HepG2 (cell line): Measurements from ENCODE around the gene TMEM266. TPM values are rescaled to one million over a fixed set of nuclear protein-coding genes. Genes with fewer than 3 reads are reported as not detected.

Experiments used
- ATAC-seq: fragments of 200-7000 bp; cut with Tn5 transposase; 3 replicates; pipeline ENCODE4 v1.9.1; 2020; ENCODE audit warnings: mild to moderate bottlenecking, moderate library complexity
- BruUV-seq: library from RNA; stranded (reverse); fragments of 400-500 nt; replicated peaks from 2 replicates; lab custom pipeline; 2021; lab: Mats Ljungman, UMichigan
- CTCF ChIA-PET: fragments of 300-600 bp; formaldehyde crosslinking; extraction: SDS; loops from one replicate; lab custom pipeline; 2021; ENCODE audit warnings: low total read pairs, inconsistent platforms, low intra/inter-chr PET ratio; lab: Yijun Ruan, JAX
- POLR2A ChIA-PET: fragments of 350-600 bp; sonication (Branson Sonifier 250); formaldehyde crosslinking; loops from one replicate; lab custom pipeline; 2020; ENCODE audit warnings: antibody characterized with exemption, inconsistent platforms; lab: Yijun Ruan, JAX
- DNase-seq: peaks from one replicate; pipeline ENCODE4 v3.0.0-alpha.2; 2015; ENCODE audit warnings: low spot score
- FAIRE-seq: peaks from 3 replicates; lab custom pipeline; 2011; peaks lifted over from hg19 to GRCh38; lab: Jason Lieb, UNC
- H2AFZ ChIP-seq: one replicate; pipeline ENCODE4 v1.6.1; 2011; ENCODE audit warnings: low read length, inconsistent platforms
- H3K27ac ChIP-seq: fragments of 300-600 bp; 3 replicates; pipeline ENCODE4 v1.8.0; 2011; ENCODE audit warnings: mixed run types, mild to moderate bottlenecking, mixed read lengths, low read length, inconsistent platforms; ENCODE audit not compliant: insufficient read depth; ENCODE audit errors: extremely low read length
- H3K27me3 ChIP-seq, 2 experiments: fragments of 200-600 bp in 1 of 2; 2 replicates in 1 of 2; 3 replicates in 1 of 2; pipeline versions ENCODE4 v1.6.0 to v1.8.0; 2011; ENCODE audit warnings: low read length in 2 of 2, mild to moderate bottlenecking in 2 of 2, moderate library complexity in 2 of 2, inconsistent platforms in 1 of 2; ENCODE audit not compliant: insufficient read depth in 2 of 2, control insufficient read depth in 1 of 2
- H3K36me3 ChIP-seq, 2 experiments: fragments of 200-600 bp in 1 of 2; replicated peaks in 1 of 2; 2 replicates in 1 of 2; 3 replicates in 1 of 2; pipeline versions ENCODE4 v1.5.1 to v1.8.0; 2011; ENCODE audit warnings: low read length in 2 of 2, inconsistent platforms in 1 of 2; ENCODE audit not compliant: insufficient read depth in 2 of 2, control insufficient read depth in 1 of 2
- H3K4me1 ChIP-seq: 2 replicates; pipeline ENCODE4 v1.5.1; 2012; ENCODE audit warnings: low read length, inconsistent platforms; ENCODE audit not compliant: insufficient read depth
- H3K4me2 ChIP-seq: 2 replicates; pipeline ENCODE4 v1.6.0; 2011; ENCODE audit warnings: low read depth, low read length, inconsistent platforms
- H3K4me3 ChIP-seq, 3 experiments: fragments of 200-600 bp in 1 of 3; sonication (generic), shearing (Covaris generic) in 1 of 3; replicated peaks in 1 of 3; 2 replicates each; pipeline ENCODE4 v1.5.1; 2011 to 2016; ENCODE audit warnings: low read length in 3 of 3, inconsistent platforms in 2 of 3, low read depth in 2 of 3, mild to moderate bottlenecking in 2 of 3, control low read depth in 1 of 3, mixed read lengths in 1 of 3; ENCODE audit not compliant: insufficient read depth in 1 of 3
- H3K79me2 ChIP-seq: one replicate; pipeline ENCODE4 v1.6.1; 2011; ENCODE audit warnings: low read length, inconsistent platforms; ENCODE audit not compliant: insufficient read depth
- H3K9ac ChIP-seq: 2 replicates; pipeline ENCODE4 v1.6.0; 2011; ENCODE audit warnings: mild to moderate bottlenecking, low read depth, low read length, inconsistent platforms; ENCODE audit not compliant: insufficient read depth
- H3K9me3 ChIP-seq: 2 replicates; pipeline ENCODE4 v1.5.1; 2012; ENCODE audit warnings: mild to moderate bottlenecking, low read length
- H4K20me1 ChIP-seq: 2 replicates; pipeline ENCODE4 v1.6.0; 2011; ENCODE audit warnings: inconsistent platforms, mild to moderate bottlenecking, low read length, moderate library complexity; ENCODE audit not compliant: insufficient read depth
- CEBPB ChIP-seq: IDR thresholded peaks from 2 replicates; pipeline ENCODE4 v1.6.1; 2011; ENCODE audit warnings: low read depth, low read length, improper control_type of control experiment, borderline replicate concordance
- PHF5A ChIP-seq: IDR thresholded peaks from one replicate; pipeline ENCODE4 v1.6.1; 2018; ENCODE audit warnings: low read depth, missing genetic modification reagents; ENCODE audit not compliant: unreplicated experiment
- RARA ChIP-seq: IDR thresholded peaks from 2 replicates; pipeline ENCODE4 v1.6.1; 2016; ENCODE audit warnings: missing genetic modification reagents, missing compliant biosample characterization
- ZNF350 ChIP-seq: sonication (generic); formaldehyde crosslinking; IDR thresholded peaks from 2 replicates; pipeline ENCODE4 v1.4.0; 2020; ENCODE audit warnings: mild to moderate bottlenecking, low read depth, missing genetic modification reagents, borderline replicate concordance
- WGBS: methylation state at CpG from one replicate; pipeline ENCODE4 v1.1.6; 2017; ENCODE audit warnings: low lambda C conversion rate; 5-methylcytosine and 5-hydroxymethylcytosine counted together
- in situ Hi-C: cut with HindIII; loops from 2 replicates; pipeline ENCODE4 v1.10.0; 2017; ENCODE audit warnings: low pct_unique_long_range_greater_than_20kb; ENCODE audit not compliant: extremely low pct_ligation_motif_present
- intact Hi-C: fragments of 100-400 bp; cut with micrococcal nuclease; formaldehyde crosslinking; loops from one replicate; pipeline ENCODE4 v1.10.0; 2022; ENCODE audit not compliant: unreplicated experiment
- polyA plus RNA-seq, 8 experiments: library from polyadenylated mRNA; depleted of rRNA in 3 of 8; stranded (reverse) in 7 of 8; unstranded in 1 of 8; fragments of >200 nt; fragmentation: Illumina TruSeq in 4 of 8; extraction: Trizol in 4 of 8; gene quantifications; 2 replicates each; pipeline versions ENCODE4 v1.2.1 to v1.2.3, GENCODE V29; 2011 to 2016; ENCODE audit warnings: low read depth in 4 of 8, missing spikeins in 1 of 8, mixed read lengths in 1 of 8; ENCODE audit not compliant: insufficient read depth in 1 of 8
- total RNA-seq, 5 experiments: library from RNA; depleted of rRNA; stranded (reverse); fragments of >200 nt; fragmentation: Illumina TruSeq; extraction: Trizol; gene quantifications; 2 replicates each; pipeline ENCODE4 v1.2.3, GENCODE V29; 2016; ENCODE audit warnings: low read depth in 1 of 5

Gene TMEM266
- total and polyA plus RNA-seq, 2 of the 13 experiments (the other 11 are each of a cell fraction or from before 2014, with no cell fraction given) = 0.04 TPM; not detected in 1

DNA sequence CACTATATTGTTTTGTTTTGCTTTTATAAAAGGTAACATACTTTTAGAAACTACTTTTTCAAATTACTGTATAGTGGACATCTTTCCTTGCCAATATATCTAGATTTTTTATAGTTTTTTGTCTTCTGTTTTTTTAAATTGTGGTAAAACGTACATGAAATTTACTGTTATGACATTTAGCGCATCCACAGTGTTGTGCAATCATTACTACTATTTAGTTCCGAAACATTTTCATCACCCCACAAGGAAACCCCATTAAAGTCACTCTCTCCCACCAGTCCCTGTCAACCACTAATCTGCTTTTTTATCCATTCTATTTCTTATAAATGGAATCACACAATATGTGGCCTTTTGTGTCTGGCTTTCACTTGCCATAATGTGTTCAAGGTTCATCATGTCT lies 54.8 kb downstream of the TMEM266 start:
- Histone ChIP-seq H4K20me1 (no peaks in the 10 kb centered on the region), H2AFZ (no peak overlapping the region), H3K79me2 (no peaks in the 10 kb centered on the region), H3K4me3 (no peak overlapping the region), H3K9me3 (no peaks in the 10 kb centered on the region), H3K27me3 (peaks cover 3 to 13% of the 10 kb centered on the region in 2 experiments; a peak in 4 of 5 replicates), H3K4me1 (no peaks in the 10 kb centered on the region), H3K9ac (no peak overlapping the region), H3K4me2 (no peak overlapping the region), H3K36me3 (no peaks in the 10 kb centered on the region), H3K27ac (no peak overlapping the region)
- no TSS peak for BruUV-seq
- WGBS = 60% methylated on average over 3 of the region's 3 CpGs
- intact Hi-C loops = no loop called here
- ATAC-seq (no peak), DNase-seq (no peak), FAIRE-seq (no peak)
- ChIA-PET CTCF (no interaction called here), POLR2A (no interaction called here)
- in situ Hi-C loops = no loop called here
- TF ChIP-seq CEBPB (peak; percentile 61; the same call in 1 of the 2 replicates), PHF5A (CRISPR knock-in tag) (no peak)

DNA sequence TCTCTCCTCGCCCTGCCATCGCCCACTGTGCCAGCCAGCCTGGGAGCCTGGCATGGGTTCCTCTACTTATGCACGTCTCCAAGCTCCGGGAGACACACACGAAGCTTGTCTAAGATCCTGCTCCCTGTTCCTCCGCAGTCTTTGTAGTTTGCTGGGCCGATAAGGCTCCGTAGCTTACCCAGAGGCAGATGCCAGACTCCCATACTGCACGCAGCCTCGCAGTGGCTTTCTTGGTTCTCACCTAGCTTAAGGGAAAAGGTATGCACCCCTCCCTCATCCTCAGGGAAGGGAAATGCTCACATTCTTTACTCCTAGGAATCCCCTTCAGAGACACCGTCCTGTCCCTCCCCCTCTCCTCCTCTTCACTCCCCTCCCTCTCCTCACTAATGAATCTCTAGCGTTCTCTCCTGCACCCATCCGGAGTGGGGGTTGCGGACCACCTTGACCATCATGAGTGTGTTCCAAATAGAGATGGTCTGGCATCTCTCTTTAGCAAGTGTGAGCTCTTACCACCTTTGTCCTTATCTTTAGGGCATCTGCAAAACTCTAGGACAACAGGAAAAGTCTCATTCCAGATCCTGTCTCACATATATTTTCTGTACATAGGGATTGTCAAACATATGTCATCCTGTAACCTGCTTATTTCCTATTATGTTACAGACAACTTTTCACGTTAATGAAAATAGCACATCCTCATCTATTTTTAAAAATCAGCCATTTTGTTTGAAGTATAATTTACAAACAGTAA lies 56.5 kb downstream of the TMEM266 start:
- no peak overlapping the region for H3K9ac ChIP-seq
- intact Hi-C loops (no loop called here), in situ Hi-C loops (no loop called here)
- no peak for FAIRE-seq
- no peaks in the 10 kb centered on the region for H3K79me2 ChIP-seq
- TF ChIP-seq ZNF350 (CRISPR knock-in tag) (no peak), RARA (CRISPR knock-in tag) (no peak)
- no peak for DNase-seq
- no peaks in the 10 kb centered on the region for H4K20me1 ChIP-seq
- H3K27me3 ChIP-seq = peaks cover 3 to 13% of the 10 kb centered on the region in 2 experiments; a peak in 4 of 5 replicates
- no peak overlapping the region for H2AFZ ChIP-seq
- no peaks in the 10 kb centered on the region for H3K9me3 ChIP-seq
- H3K36me3 ChIP-seq = no peaks in the 10 kb centered on the region
- no peak for ATAC-seq
- no peak overlapping the region for H3K27ac ChIP-seq
- ChIA-PET CTCF (no interaction called here), POLR2A (no interaction called here)
- BruUV-seq = no TSS peak
- H3K4me3 ChIP-seq = no peak overlapping the region
- H3K4me1 ChIP-seq = peaks cover under 1% of the 10 kb centered on the region
- 53% methylated on average over 13 of the region's 15 CpGs for WGBS
- H3K4me2 ChIP-seq = no peak overlapping the region
